Eye (tissue), 1 donor: ENCODE measurements around the gene UBA7.
"Not testable (repeated sequence)": the region's sequence is repeated elsewhere in the genome, so short reads cannot be mapped to it uniquely, and the experiment has no call there.

ENCODE experiments used
- DNase-seq: peaks from one replicate; pipeline ENCODE4 v3.0.0-alpha.2; 2015

Gene UBA7, protein sequence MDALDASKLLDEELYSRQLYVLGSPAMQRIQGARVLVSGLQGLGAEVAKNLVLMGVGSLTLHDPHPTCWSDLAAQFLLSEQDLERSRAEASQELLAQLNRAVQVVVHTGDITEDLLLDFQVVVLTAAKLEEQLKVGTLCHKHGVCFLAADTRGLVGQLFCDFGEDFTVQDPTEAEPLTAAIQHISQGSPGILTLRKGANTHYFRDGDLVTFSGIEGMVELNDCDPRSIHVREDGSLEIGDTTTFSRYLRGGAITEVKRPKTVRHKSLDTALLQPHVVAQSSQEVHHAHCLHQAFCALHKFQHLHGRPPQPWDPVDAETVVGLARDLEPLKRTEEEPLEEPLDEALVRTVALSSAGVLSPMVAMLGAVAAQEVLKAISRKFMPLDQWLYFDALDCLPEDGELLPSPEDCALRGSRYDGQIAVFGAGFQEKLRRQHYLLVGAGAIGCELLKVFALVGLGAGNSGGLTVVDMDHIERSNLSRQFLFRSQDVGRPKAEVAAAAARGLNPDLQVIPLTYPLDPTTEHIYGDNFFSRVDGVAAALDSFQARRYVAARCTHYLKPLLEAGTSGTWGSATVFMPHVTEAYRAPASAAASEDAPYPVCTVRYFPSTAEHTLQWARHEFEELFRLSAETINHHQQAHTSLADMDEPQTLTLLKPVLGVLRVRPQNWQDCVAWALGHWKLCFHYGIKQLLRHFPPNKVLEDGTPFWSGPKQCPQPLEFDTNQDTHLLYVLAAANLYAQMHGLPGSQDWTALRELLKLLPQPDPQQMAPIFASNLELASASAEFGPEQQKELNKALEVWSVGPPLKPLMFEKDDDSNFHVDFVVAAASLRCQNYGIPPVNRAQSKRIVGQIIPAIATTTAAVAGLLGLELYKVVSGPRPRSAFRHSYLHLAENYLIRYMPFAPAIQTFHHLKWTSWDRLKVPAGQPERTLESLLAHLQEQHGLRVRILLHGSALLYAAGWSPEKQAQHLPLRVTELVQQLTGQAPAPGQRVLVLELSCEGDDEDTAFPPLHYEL

DNA sequence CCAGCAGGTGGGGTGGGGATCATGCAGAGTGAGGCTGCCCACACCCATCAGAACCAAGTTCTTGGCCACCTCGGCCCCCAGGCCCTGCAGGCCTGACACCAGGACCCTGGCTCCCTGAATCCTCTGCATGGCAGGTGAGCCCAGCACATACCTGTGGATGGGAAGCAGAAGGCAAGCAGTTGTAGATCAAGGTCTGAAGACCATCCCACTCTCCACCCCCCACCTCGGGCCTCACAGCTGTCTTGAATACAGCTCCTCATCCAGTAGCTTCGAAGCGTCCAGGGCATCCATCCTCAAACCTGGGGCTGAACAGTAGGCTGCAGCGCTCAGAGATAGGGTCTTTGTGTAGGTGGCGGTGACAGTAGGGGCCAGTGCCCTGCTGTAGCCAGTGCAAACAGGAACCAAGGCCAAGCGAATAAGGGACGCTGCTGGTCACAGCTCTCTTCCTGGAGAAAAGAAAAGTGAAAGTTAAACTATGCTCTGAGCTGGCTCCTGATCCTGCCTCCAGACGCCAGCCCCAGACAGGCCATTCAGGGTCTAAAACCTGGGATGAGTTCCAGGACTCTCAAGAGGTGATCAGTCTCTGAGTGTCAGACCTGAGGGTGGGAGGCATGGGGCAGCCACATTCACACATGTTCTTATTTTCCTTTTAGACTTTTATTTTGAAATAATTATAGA is at the start of gene UBA7:
Gene UBA7, minus strand, starts transcription at position 457 of the 678 bp plus-strand sequence. Its CDS starts 166 bp downstream, at position 291.
- no peak for DNase-seq

- no peak for DNase-seq
Observed at GRCh38 chr3:49859576-49860305, 46.0 kb upstream of the UBA7 start.

GRCh38 chr3:49856181-49857005 is 42.6 kb upstream of the UBA7 start, which contains the start of gene TRAIP:
Gene TRAIP (minus strand): TSS chr3:49856564. CDS start chr3:49856453, 111 bp downstream.
- DNase-seq = peak; percentile 99

GRCh38 chr3:49855662-49856061 is 41.9 kb upstream of the UBA7 start:
- DNase-seq = no peak

- no peak for DNase-seq
Observed at GRCh38 chr3:49845694-49846093, 31.9 kb upstream of the UBA7 start.

DNA sequence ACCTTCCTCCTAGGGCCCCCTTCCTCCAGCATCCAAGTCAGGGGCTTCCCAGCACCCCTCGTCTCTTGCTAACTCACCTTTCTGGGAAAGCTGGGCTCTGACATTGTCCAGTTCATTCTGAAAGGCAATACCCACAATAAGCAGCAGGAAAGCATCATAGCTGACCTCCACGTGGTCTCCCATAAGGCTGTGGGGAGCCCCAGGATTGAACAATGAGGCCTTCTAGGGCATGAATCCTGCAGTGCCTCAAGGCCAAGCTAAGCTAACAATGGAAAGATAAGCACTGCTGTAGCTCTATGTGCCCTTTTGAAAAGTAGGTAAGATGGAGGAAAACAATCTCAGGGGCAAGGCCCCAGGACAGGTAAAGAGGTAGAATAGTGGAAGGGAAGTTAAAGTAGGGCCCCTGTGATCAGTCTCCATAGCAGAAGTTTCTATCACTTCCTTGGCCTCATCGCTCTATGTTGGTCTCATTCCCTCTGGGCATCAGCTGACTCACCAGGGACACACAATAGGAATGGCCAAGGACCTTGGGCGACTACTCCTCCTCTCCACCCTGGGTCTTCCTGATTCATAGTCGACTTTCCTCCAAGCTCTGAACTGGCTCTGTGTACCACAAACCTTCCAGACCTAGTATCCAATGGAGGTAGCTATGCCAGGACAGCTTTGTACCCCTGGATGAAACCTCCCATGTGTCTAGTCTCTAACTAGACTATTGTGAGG is 30.9 kb upstream of the UBA7 start:
- DNase-seq = no peak

GRCh38 chr3:49842843-49843517 is 29.2 kb upstream of the UBA7 start:
- no peak for DNase-seq

DNA sequence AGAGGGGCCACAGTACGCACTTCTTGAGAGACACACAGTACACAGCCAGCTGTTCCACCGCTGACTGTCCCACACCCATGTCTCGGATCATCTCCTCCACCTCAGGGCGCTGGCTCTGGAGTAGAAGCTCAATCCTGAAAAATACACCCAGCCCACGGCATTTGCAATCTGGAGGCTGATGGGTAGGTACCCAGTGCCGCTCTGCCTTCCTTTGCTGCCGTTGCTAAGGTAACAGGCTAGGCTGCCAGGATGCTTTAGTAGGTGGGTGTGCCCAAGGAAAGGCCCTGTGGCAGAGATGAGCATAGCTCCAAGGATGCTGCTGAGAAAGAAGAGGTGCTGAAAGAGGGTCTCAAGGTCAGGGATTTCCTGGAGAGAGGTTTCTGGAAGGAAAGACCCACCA is 28.1 kb upstream of the UBA7 start:
- no peak for DNase-seq

DNA sequence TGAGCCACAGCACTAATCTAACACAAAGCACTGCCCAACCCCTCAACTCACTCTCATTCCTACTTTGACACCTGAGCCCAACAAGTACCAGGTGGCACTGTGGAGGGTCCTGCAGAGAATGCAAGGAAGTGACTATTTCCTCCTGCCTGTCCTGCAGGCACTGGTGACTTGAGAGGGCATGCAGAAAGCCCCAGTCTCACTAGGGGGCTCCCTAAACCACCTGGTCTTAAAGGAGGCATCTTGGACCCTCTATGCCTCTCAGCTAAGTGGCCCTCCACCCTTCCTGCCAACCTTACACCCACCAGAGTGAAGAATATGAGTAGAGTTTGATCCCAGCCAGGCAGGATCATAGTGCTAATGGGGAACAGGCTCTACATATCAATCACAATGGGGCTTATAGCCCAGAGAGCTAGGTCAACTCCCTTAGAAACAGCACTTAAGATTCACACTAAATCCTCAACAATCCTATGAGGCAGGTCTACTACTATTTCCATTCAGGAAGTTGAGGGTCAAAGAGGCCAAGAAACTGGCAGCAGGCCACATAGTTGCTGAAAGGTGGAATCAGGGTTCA is 27.5 kb upstream of the UBA7 start:
- DNase-seq = peak; percentile 24

GRCh38 chr3:49840388-49840787 is 26.6 kb upstream of the UBA7 start:
- DNase-seq = peak; percentile 16

DNA sequence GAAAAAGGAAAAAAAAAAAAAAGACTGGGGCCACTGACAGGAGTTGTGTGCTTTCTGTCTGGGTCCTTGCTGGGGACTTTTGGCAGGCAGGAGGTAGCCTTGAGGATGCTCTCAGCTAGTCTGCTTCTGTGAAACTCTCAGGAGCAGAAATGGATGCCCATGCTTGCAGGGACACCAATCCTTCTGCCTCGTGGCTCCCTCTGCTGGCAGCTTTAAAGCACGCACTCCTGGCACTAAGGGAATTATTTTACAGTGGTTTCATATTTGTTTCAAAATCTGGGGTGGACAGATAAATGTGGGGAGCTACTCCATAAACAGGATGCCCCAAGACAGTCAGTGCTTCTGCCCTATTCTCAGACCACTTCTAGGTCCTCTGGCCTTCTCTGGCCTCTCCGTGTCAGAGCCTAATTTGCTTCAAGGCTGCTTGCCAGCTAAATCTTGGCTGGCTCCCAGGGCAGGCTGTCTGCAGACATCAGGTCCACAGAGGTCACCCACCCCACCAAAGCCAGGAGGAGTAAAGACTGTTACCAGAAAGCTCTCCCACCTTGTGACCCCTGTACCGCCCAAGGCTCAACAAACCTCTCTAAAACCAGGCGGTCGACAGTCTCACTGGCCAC is 25.5 kb upstream of the UBA7 start:
- peak; percentile 92 for DNase-seq

- DNase-seq = no peak
Observed at GRCh38 chr3:49831341-49831740, 17.6 kb upstream of the UBA7 start.

DNA sequence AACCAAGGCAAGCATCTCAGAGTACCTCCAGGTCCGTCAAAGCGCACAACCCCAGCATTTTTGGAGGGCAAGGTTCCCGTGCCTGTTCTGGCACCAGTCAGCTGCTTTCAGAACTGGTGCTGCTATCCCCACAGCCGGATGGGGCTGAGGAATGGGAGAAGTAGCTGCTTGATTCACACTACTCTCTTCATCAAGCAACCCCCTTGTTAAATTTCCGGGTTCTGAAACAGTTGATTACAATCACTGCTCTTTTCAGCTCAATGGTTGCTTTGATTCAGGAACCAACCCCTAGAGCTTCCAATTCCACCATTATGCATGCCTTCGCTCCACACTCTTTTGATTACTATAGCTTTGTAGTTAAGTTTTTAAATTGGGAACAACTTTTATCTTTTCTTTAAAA is 12.3 kb upstream of the UBA7 start:
- DNase-seq = no peak

- DNase-seq = not testable (repeated sequence)
Observed at GRCh38 chr3:49823131-49823530, 9.4 kb upstream of the UBA7 start.

- DNase-seq = no peak
Observed at GRCh38 chr3:49812916-49813496, 747 bp downstream of the UBA7 start.

GRCh38 chr3:49807431-49808114 is 6.2 kb downstream of the UBA7 start:
- DNase-seq = peak; percentile 29

DNA sequence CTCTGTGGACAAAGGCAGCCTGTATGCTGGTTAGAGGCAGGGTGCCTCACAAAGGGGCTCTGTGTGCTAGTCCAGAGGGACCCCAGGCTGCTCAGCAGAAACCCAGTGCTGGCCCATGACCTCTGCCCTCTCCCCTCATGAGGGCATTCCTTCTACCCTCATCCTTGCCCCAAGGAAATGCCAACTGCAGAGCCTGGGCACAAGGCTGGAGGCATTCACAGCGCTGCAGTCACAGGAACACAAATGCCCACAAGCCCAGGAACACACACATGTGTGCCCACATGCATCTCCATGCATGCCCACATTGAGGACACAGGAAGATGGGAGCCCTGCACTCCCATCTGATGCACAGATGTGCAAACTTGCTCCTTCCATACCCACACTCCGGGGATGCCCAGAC is 6.9 kb downstream of the UBA7 start:
- DNase-seq = no peak
